GM18519 (cell line): ENCODE measurements around the gene HMCN1.

Source experiments
- ATAC-seq: cut with Tn5 transposase; IDR thresholded peaks from one replicate; pipeline ENCODE4 v1.9.1; 2021; ENCODE audit warnings: mild to moderate bottlenecking, moderate library complexity; ENCODE audit not compliant: unreplicated experiment, low FRiP score

The HMCN1 gene

DNA sequence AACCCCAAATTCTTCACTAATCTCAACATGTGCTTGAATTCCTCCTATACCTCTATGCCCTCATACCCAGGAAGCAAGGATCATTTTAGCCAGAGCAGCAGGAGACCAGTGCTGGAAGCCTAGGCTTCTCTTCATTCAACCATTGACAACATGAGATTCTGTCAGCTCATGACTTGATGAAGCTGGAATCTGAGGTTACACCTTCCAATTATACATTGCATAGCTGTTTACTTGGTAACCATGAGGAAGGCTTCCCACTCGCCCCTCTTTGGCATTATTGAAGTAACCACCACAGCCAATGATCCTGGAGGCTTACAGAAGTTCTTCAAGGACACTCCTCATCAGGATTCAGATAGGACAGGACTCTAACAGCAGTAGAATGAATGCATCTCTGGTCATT is 480.6 kb downstream of the HMCN1 start:
- ATAC-seq: no peak

DNA sequence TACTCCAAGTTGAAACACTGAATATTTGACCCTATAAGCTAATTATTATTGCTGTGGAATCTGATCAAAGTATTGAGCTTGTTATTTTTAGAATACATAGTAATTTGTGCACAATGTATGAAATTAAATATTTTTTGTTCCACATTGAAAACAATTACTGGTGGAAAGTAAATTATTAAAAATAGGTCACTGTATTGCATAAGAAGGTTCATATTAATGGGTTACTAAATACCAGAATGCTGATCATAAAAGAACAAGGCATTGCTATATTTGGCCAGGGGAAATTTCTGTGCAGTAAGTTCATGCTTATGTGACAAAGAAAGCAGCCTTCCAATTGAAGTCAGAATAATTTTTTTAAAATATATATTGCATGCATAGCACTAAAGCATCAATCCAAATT is 481.4 kb downstream of the HMCN1 start:
- no peak for ATAC-seq

DNA sequence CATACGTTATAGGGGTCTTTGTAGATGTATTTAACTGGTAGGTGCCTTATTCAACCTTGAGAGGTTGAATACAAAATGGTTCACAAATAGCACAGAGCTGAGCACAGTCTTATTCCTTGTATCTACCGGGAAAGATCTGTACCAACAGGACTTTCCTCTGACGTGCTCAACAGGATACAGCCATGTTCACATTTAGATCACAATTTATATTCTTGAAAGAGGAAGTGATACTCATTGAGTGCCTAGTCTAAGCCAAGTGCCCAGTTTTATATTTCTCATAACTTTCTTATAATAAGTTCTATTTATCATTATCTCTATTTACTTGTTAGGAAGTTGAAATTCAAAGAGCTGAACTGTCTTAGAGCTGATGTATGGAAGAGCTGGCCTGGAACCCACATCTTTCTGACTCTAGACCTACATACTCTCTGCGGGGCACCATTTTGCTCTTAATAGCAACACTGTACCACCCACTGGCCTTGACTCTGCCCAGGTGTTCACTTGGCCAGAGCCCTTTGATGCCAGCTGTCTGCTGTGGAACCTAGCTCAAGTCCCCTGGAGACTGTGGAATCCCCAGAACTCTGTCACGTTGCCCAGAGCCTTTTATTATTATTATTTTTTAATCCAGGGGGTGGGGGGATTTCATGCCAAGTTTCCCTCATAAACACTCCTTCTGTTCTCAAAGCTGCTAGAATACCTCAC is 484.6 kb downstream of the HMCN1 start:
- ATAC-seq: peak; percentile 88

DNA sequence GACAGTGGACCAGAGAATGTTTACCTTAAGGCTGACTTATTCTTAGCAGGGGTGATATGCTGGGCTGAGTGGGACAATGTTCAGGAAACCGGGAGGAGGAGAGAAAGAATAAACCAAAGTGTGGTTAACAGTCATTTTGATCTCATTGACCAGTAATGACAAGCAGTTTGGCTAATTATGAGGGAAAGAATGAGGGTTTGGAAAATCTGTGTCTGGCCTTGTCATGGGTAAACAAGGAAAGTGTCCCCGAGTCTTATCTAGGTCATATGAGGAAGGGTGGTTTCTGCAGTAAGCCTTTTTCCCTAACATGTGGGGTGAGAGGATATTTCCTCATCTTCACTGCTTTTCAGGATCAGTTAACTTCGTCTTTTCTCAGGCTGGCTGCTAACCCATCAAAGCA is 485.9 kb downstream of the HMCN1 start:
- ATAC-seq: no peak

DNA sequence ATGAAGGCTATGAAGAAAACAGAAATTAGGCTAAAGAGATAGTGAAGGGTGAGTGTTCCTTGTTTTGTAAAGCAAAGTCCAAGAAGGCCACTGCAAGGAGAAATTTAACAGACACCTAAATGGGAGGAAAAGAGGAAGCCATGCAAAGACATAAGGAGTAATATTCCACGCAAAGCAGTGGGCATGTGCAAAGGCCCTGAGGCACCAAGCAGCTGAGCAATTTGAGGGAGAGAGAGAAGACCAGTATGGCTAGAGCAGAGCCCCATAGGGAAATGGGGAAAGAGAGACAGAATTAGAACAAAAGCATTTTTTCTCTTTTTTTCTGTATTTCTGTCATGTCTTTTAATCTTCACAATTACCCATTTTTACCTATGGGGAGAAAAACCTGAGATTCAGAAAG is 486.7 kb downstream of the HMCN1 start:
- ATAC-seq: no peak

DNA sequence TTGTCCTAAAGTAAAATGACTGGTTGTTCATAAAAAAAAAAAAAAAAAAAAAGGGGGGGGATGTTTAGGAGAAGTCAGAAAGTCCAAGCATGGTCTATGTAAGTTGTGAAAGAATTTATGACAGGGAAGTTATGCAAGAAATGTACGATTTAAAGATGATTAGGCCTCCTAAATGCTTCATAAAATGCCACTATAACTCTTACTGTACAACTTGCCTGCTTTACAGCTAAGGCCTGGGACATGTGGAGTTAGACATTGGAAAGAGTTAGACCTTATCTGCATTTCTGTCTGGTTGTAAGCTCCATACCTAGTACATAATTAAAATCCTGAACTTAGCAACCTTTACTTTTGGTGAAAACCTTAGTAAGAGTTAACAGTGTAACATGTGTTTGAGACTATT is 490.9 kb downstream of the HMCN1 start:
- ATAC-seq: no peak

DNA sequence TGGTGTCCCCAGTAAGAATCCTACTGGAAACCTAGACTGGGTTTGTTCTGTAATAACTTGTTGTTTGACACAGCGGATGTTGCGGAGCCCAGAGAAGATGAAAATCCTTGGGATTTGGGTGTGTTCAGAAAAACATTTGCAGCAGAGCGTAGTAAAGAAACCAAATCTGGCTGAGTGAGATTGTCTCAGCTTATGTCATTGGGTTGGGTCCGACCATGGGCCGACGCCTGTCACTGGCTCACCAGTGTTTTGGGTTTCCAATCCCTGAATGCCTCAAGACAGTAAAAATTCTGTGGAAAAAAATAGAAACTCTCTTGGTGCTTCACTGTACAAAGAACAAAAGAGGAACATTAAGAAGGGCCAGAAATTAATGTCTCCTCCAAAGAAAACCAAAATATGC is 494.6 kb downstream of the HMCN1 start:
- no peak for ATAC-seq

DNA sequence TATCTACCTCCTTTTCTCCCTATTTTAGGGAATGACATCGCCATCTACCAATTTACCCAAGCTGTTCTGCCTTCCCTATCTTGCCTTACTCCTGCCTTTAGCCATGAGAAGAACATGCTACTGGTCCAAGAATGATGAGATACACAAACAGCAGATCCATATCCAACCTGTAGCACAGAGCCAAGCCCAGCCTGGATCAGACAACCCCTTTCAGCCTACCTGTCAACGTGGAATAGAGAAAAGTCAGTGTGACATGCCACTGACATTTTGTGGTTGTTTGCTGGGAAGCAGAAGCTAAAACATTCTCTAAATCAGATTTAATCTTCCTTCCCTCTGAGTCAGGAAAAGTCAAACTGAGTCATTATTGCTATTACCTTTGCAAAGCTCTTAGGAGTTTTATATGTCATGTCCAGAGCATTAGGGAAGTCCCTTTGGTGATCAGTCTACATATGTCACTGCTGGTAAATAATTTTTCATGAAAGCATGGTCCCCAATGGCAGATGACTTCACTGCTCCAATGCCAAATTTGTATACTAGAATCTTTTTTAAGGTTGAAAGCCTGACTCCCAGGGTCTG is 497.8 kb downstream of the HMCN1 start:
- ATAC-seq: no peak

DNA sequence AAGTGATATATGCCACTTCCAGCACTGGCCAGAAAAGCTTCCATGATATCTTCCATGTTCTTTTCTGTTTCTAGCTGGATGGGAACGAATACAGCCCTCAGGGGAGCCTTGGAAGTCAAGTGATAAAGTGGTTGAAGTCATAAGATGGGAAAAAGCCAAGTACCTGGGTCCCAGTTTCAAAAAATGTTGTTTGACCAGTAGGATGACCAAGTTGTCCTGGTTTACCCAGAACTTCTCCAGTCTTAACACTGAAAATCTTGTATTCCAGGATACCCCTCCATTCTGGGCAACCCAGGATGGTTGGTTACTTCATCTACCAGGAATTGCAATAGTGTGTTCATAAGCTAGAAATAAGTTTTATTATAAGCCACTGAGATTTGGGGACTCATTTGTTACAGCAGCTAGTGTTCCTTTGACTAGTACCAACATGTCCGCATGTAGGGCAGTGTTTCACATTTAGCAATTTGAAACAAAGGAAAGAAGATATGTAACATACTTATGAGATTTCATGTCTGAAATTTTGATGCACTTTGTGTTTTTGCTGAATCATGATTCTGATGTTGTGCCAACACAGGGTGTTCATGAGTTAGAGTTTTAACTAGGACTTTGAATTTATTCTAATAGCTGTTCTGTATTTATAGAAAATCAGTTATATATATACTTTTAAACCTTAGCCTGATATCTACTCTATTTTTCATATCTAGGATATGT is 500.9 kb downstream of the HMCN1 start:
- no peak for ATAC-seq

DNA sequence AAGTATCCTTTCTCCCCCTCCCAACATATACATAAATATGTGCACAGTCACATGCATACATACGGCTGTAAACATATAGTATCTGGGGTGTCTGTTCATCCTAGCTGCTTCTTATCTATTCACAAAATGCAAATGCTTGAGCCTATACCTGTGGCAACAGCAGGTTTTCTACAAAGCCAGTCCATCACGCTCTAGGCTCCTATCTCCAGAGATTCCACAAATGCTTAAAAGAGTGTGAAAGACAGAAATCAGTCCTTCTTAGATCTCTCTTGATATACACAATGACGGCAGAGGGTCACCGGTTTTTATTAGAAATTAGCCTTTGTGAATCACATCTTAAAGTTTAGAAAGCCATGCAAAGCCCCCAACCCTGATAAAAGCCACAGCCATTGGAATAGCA is 501.5 kb downstream of the HMCN1 start:
- no peak for ATAC-seq

DNA sequence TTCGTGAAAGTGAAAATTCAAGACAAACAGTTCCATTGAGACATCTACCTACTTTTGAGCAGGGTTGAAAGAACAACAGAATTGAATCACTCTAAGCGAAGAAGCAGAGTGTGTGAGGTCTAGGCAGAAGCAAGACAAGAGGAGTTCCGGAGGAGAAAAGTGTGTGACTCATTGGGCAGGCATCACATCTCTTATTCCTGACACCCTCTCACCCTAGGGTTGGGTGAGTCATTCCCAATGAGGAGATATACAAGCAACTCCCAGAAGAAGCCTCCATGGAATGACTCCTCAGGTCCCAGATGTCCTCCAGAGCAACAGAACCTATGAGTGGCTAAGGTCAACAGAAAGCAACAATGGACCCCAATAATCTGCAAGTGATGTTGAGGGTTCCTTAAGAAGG is 502.7 kb downstream of the HMCN1 start:
- ATAC-seq: no peak

DNA sequence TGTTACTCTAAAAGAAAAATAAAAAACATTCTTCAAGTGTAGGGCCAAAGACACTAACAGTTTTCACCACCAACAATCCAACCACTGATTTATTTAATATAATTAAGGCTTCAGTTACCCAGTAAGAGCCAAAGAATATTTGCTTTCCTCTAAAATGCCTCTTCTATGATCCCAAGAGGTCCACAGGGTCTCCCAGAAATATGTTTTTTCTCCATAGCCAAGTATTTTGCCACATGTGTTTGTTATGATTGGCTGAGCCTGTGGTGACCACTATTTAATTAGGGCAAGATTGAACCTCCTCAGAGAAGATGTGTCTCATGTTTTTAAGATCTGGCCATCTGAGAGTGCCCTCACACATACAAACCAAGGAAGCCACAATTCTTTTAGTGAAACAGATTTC is 505.0 kb downstream of the HMCN1 start:
- no peak for ATAC-seq

DNA sequence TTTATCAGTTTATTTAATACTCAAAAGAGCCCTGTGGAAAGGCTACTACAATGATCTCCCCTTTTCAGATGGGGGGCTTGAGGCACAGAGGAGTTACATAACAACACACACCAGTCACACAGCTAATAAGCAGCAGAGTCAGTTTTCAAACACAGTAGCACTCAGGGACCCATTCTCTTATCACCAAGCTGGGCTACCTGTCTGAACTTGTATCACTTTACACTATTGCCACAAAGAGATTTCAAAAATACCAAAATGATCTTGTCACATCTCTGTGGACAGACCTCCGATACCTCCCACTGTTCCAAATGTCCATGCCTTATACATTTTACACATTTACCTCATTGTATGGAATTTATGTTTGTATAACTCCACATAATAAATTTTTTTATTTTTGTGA is 506.2 kb downstream of the HMCN1 start:
- no peak for ATAC-seq
